GM12891 (cell line): ENCODE results near the gene HCK.

Experiments used
- POLR2A ChIP-seq: IDR thresholded peaks from 2 replicates; pipeline ENCODE4 v1.6.1; 2011; ENCODE audit warnings: low read depth, low read length, control low read depth
- TAF1 ChIP-seq: IDR thresholded peaks from 2 replicates; pipeline ENCODE4 v1.6.1; 2011; ENCODE audit warnings: low read depth, low read length, control low read depth

- TF ChIP-seq TAF1 (no peak), POLR2A (no peak)
These were observed 42.5 kb upstream of the HCK start for GRCh38 chr20:32009564-32009963.
